Neural crest cell (in vitro differentiated cells): Measurements from ENCODE around the gene INHBA. TPM values are rescaled to one million over a fixed set of nuclear protein-coding genes. Genes with fewer than 3 reads are reported as not detected.

Source experiments
- DNase-seq: peaks from one replicate; pipeline ENCODE4 v3.0.0; 2021; ENCODE audit warnings: low read depth, mixed read lengths, low spot score
- H3K27ac Mint-ChIP-seq: one replicate; pipeline ENCODE4 v1.8.0; 2021; ENCODE audit warnings: mild to moderate bottlenecking, mixed read lengths; ENCODE audit not compliant: unreplicated experiment
- H3K27me3 Mint-ChIP-seq: 2 replicates; pipeline ENCODE4 v1.8.0; 2021; ENCODE audit warnings: low read depth, mild to moderate bottlenecking, mixed read lengths
- H3K36me3 Mint-ChIP-seq: 2 replicates; pipeline ENCODE4 v1.8.0; 2021; ENCODE audit warnings: low read depth, mild to moderate bottlenecking, mixed read lengths
- H3K4me1 Mint-ChIP-seq: 2 replicates; pipeline ENCODE4 v1.8.0; 2021; ENCODE audit warnings: mixed read lengths
- H3K4me3 Mint-ChIP-seq: one replicate; pipeline ENCODE4 v1.8.0; 2021; ENCODE audit warnings: mild to moderate bottlenecking, mixed read lengths
- H3K9me3 Mint-ChIP-seq: 2 replicates; pipeline ENCODE4 v1.8.0; 2021; ENCODE audit warnings: mixed read lengths
- total RNA-seq: library from RNA; stranded (reverse); gene quantifications from 2 replicates; pipeline ENCODE4 v1.2.1, GENCODE V29; 2021
- TF ChIP-seq, protein P1 (sequence below): fragments of 200-600 bp; sonication (generic); conservative IDR thresholded peaks from 2 replicates; pipeline ENCODE4 v1.5.0; 2021; ENCODE audit warnings: antibody characterized with exemption, mild to moderate bottlenecking

The INHBA gene
- total RNA-seq, 1 donor from 2014 or later = 0.07 TPM

- H3K27ac Mint-ChIP-seq = no peak overlapping the region
- H3K36me3 Mint-ChIP-seq = no peaks in the 10 kb centered on the region
- H3K9me3 Mint-ChIP-seq = peaks cover 6% of the 10 kb centered on the region
- TF ChIP-seq, protein P1, sequence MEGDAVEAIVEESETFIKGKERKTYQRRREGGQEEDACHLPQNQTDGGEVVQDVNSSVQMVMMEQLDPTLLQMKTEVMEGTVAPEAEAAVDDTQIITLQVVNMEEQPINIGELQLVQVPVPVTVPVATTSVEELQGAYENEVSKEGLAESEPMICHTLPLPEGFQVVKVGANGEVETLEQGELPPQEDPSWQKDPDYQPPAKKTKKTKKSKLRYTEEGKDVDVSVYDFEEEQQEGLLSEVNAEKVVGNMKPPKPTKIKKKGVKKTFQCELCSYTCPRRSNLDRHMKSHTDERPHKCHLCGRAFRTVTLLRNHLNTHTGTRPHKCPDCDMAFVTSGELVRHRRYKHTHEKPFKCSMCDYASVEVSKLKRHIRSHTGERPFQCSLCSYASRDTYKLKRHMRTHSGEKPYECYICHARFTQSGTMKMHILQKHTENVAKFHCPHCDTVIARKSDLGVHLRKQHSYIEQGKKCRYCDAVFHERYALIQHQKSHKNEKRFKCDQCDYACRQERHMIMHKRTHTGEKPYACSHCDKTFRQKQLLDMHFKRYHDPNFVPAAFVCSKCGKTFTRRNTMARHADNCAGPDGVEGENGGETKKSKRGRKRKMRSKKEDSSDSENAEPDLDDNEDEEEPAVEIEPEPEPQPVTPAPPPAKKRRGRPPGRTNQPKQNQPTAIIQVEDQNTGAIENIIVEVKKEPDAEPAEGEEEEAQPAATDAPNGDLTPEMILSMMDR = no peak
- H3K4me1 Mint-ChIP-seq = no peaks in the 10 kb centered on the region
- no peak overlapping the region for H3K4me3 Mint-ChIP-seq
- H3K27me3 Mint-ChIP-seq = peaks cover 4% of the 10 kb centered on the region
- DNase-seq = no peak
These were observed 41.3 kb downstream of the INHBA start for GRCh38 chr7:41661596-41661995.

DNA sequence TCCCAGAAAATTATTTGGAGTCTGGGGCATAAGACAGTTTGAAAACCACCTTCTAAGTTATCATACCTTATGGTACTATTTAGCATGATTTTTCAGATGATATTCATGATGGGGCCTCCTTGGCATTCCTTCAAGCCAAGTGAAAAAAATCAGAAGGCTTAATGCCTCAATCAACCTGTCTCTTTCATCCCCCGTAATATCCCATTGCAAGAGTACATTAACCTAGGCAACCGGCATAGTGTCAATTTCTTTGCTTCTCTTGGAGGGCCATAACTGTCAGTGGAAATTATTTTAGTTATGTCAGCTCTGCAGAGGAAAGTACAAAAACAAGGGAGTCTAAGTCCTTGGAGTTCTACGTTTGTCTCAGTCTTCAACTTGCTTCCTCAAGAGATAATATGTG, 43.4 kb downstream of the INHBA start:
- H3K36me3 Mint-ChIP-seq = no peaks in the 10 kb centered on the region
- H3K27ac Mint-ChIP-seq = no peak overlapping the region
- H3K9me3 Mint-ChIP-seq = peaks cover 4% of the 10 kb centered on the region
- H3K4me1 Mint-ChIP-seq = no peaks in the 10 kb centered on the region
- DNase-seq = no peak
- H3K4me3 Mint-ChIP-seq = no peak overlapping the region
- TF ChIP-seq, protein P1 = no peak
- H3K27me3 Mint-ChIP-seq = peaks cover 4% of the 10 kb centered on the region

GRCh38 chr7:41656366-41656765, 46.5 kb downstream of the INHBA start:
- Mint-ChIP-seq H3K4me1 (no peaks in the 10 kb centered on the region), H3K9me3 (no peaks in the 10 kb centered on the region), H3K27me3 (no peaks in the 10 kb centered on the region), H3K4me3 (no peak overlapping the region), H3K36me3 (no peaks in the 10 kb centered on the region), H3K27ac (no peak overlapping the region)
- no peak for DNase-seq
- TF ChIP-seq, protein P1 = no peak

DNA sequence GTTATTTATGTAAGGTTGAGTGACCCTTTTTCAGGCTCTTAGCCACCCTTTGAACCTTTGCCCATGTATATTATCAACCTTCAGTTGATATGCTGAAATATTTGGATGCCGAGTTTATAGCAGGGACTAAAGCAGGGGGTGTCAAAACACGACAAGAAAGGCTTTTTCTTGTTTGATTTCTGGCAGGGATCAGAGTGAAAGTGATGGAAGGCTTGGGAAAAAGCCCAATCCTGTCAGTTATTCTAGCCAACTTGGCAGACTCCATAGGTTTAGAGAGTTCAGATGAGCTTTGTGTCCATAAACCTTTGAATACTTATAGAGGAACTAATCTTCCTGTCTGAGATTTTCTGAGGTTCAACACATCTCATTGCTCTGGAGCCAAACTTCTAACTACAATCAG, 47.5 kb downstream of the INHBA start:
- DNase-seq = no peak
- H3K4me3 Mint-ChIP-seq = no peak overlapping the region
- H3K4me1 Mint-ChIP-seq = no peaks in the 10 kb centered on the region
- no peaks in the 10 kb centered on the region for H3K9me3 Mint-ChIP-seq
- TF ChIP-seq, protein P1 = no peak
- H3K27ac Mint-ChIP-seq = no peak overlapping the region
- H3K27me3 Mint-ChIP-seq = no peaks in the 10 kb centered on the region
- no peaks in the 10 kb centered on the region for H3K36me3 Mint-ChIP-seq

GRCh38 chr7:41652267-41652666, 50.6 kb downstream of the INHBA start:
- H3K27ac Mint-ChIP-seq = no peak overlapping the region
- DNase-seq = no peak
- H3K4me1 Mint-ChIP-seq = no peaks in the 10 kb centered on the region
- H3K27me3 Mint-ChIP-seq = no peaks in the 10 kb centered on the region
- TF ChIP-seq, protein P1 = no peak
- no peaks in the 10 kb centered on the region for H3K36me3 Mint-ChIP-seq
- H3K9me3 Mint-ChIP-seq = no peaks in the 10 kb centered on the region
- no peak overlapping the region for H3K4me3 Mint-ChIP-seq

- DNase-seq = no peak
- Mint-ChIP-seq H3K4me3 (no peak overlapping the region), H3K4me1 (no peaks in the 10 kb centered on the region), H3K27me3 (no peaks in the 10 kb centered on the region), H3K27ac (no peak overlapping the region), H3K36me3 (no peaks in the 10 kb centered on the region), H3K9me3 (no peaks in the 10 kb centered on the region)
- TF ChIP-seq, protein P1 = no peak
These were observed 54.4 kb downstream of the INHBA start for GRCh38 chr7:41648501-41648900.
